Spleen (tissue), 11 donors: ENCODE measurements around the gene NHP2. TPM values are rescaled to one million over a fixed set of nuclear protein-coding genes. Genes with fewer than 3 reads are reported as not detected.

Experiments
- DNase-seq: peaks from one replicate; pipeline ENCODE4 v3.0.0-alpha.2; 2020
- H3K27ac ChIP-seq, 8 donors: fragments of 200-600 bp; sonication (generic) in 7 of 8; 1 replicate in 4 of 8; 2 replicates in 4 of 8; pipeline versions ENCODE4 v1.5.0 to v1.8.0; 2016 to 2021; ENCODE audit warnings: inconsistent platforms in 4 of 8, mild to moderate bottlenecking in 4 of 8, moderate library complexity in 1 of 8
- H3K27me3 ChIP-seq, 7 donors: fragments of 200-600 bp; sonication (generic) in 6 of 7; replicated peaks in 1 of 7; 1 replicate in 4 of 7; 2 replicates in 3 of 7; pipeline versions ENCODE4 v1.5.0 to v1.8.0; 2016 to 2021; ENCODE audit warnings: inconsistent platforms in 3 of 7, mild to moderate bottlenecking in 1 of 7
- H3K36me3 ChIP-seq, 6 donors: fragments of 200-600 bp; sonication (generic) in 5 of 6; 1 replicate in 4 of 6; 2 replicates in 2 of 6; pipeline versions ENCODE4 v1.5.0 to v1.8.0; 2016 to 2021; ENCODE audit warnings: inconsistent platforms in 2 of 6
- H3K4me1 ChIP-seq, 6 donors: fragments of 200-600 bp; sonication (generic) in 5 of 6; 1 replicate in 3 of 6; 2 replicates in 3 of 6; pipeline versions ENCODE4 v1.5.0 to v1.8.0; 2016 to 2021; ENCODE audit warnings: inconsistent platforms in 3 of 6
- H3K4me3 ChIP-seq, 8 donors: fragments of 200-600 bp; sonication (generic) in 7 of 8; 1 replicate in 4 of 8; 2 replicates in 4 of 8; pipeline versions ENCODE4 v1.5.0 to v1.8.0; 2016 to 2021; ENCODE audit warnings: inconsistent platforms in 4 of 8, mild to moderate bottlenecking in 4 of 8, moderate library complexity in 2 of 8
- H3K9me3 ChIP-seq, 8 donors: fragments of 200-600 bp; sonication (generic) in 7 of 8; 1 replicate in 4 of 8; 2 replicates in 4 of 8; pipeline versions ENCODE4 v1.5.0 to v1.8.0; 2016 to 2021; ENCODE audit warnings: inconsistent platforms in 4 of 8
- POLR2A ChIP-seq, 3 donors: fragments of 450-650 bp; IDR thresholded peaks; one replicate each; pipeline ENCODE4 v1.5.1; 2017; ENCODE audit warnings: antibody characterized with exemption in 3 of 3, mild to moderate bottlenecking in 1 of 3
- POLR2AphosphoS5 ChIP-seq, 3 donors: sonication (generic); formaldehyde crosslinking; IDR thresholded peaks; one replicate each; pipeline ENCODE4 v1.5.1; 2017; ENCODE audit warnings: antibody characterized with exemption in 3 of 3
- WGBS, 5 donors: extraction: QIAGEN DNeasy Blood & Tissue Kit in 3 of 5; methylation state at CpG; one replicate each; pipeline versions ENCODE4 v1.1.5 to v1.1.7; 2013 to 2018; 5-methylcytosine and 5-hydroxymethylcytosine counted together
- intact Hi-C: fragments of 100-400 bp; cut with DNase I; formaldehyde crosslinking; loops from one replicate; pipeline ENCODE4 v1.15.0; 2023; ENCODE audit warnings: low total_unique reads
- polyA plus RNA-seq, 3 donors: library from polyadenylated mRNA; stranded (reverse); fragments of 200-250 nt; gene quantifications; one replicate each; pipeline ENCODE4 v1.2.1, GENCODE V29; 2013
- total RNA-seq, 7 donors: library from RNA; depleted of rRNA in 3 of 7; stranded (reverse); fragments of >200 nt in 3 of 7; fragmentation: NEBNext Ultra II Directional in 4 of 7; extraction: Animal tissue kit (Norgen Biotek cat#: 25700) in 4 of 7; gene quantifications; one replicate each; pipeline versions ENCODE4 v1.1.0 to v1.2.1, GENCODE V29; 2016 to 2021
- TF ChIP-seq, protein P1 (sequence below), 11 experiments: fragments of 200-600 bp in 7 of 11; fragments of 450-650 bp in 4 of 11; sonication (generic) in 4 of 11; IDR thresholded peaks in 8 of 11; conservative IDR thresholded peaks in 3 of 11; 1 replicate in 7 of 11; 2 replicates in 4 of 11; pipeline versions ENCODE4 v1.4.0 to v1.8.0; 2016 to 2021; ENCODE audit warnings: antibody characterized with exemption in 11 of 11, inconsistent platforms in 4 of 11, mild to moderate bottlenecking in 1 of 11
- donor health status: healthy with polysubstance abuse.
- donor health status: DM: no; HTN: no; CAD: no; lungs with moderate emphysema.
- donor health status: DM: no; HTN: no; CAD: no.
- donor health status: Bipolar disorder and iron deficiency.
- donor health status: healthy.
- donor health status: DM: no; HTN: no; CAD: no.
- donor health status: DM: yes; HTN: yes; CAD: no.

The NHP2 gene
- total and polyA plus RNA-seq, 10 donors, result 53.7 to 162 (median 98.2) TPM

DNA sequence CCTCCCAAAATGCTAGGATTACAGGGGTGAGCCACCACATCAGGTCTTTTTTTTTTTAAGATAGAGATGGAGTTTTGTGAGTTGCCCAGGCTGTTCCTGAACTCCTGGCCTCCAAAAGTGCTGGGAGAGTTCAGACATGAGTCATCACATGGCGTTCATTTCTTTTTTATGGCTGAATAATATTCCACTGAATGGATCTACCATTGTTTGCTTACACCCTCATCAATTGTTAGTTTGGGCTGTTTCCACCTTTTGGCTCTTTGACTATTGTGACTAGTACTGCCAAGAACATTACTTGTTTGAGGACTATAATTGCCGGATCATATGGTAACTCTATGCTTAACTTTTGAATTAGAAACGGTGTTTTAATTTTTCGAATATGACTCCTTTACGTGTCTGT is 41.1 kb downstream of the NHP2 start:
- H3K4me1 ChIP-seq, result peaks cover 33 to 68% (median 60%) of the 10 kb centered on the region in 6 donors
- peaks cover 0 to 4% (median 0%) of the 10 kb centered on the region in 8 donors for H3K9me3 ChIP-seq
- peak overlapping the region in 1 of 8 donors; percentile 85 for H3K27ac ChIP-seq
- H3K27me3 ChIP-seq, result peaks cover 0 to 58% (median 26%) of the 10 kb centered on the region in 7 donors
- no peak for DNase-seq
- 71 to 88% (median 79%) methylated on average over 5 of the region's 5 CpGs for WGBS, 5 donors
- TF ChIP-seq, protein P1, sequence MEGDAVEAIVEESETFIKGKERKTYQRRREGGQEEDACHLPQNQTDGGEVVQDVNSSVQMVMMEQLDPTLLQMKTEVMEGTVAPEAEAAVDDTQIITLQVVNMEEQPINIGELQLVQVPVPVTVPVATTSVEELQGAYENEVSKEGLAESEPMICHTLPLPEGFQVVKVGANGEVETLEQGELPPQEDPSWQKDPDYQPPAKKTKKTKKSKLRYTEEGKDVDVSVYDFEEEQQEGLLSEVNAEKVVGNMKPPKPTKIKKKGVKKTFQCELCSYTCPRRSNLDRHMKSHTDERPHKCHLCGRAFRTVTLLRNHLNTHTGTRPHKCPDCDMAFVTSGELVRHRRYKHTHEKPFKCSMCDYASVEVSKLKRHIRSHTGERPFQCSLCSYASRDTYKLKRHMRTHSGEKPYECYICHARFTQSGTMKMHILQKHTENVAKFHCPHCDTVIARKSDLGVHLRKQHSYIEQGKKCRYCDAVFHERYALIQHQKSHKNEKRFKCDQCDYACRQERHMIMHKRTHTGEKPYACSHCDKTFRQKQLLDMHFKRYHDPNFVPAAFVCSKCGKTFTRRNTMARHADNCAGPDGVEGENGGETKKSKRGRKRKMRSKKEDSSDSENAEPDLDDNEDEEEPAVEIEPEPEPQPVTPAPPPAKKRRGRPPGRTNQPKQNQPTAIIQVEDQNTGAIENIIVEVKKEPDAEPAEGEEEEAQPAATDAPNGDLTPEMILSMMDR (IDR thresholded peaks at IDR 0.05 in 8 of 11, conservative IDR thresholded peaks at IDR 0.05 in 3 of 11), result no peak
- TF ChIP-seq POLR2A (IDR thresholded peaks at IDR 0.05) (no peak), POLR2AphosphoS5 (IDR thresholded peaks at IDR 0.05) (no peak)
- intact Hi-C loops, result no loop called here
- H3K4me3 ChIP-seq, result peak overlapping the region in 2 of 8 donors; percentile 66 to 85
- no peaks in the 10 kb centered on the region for H3K36me3 ChIP-seq

DNA sequence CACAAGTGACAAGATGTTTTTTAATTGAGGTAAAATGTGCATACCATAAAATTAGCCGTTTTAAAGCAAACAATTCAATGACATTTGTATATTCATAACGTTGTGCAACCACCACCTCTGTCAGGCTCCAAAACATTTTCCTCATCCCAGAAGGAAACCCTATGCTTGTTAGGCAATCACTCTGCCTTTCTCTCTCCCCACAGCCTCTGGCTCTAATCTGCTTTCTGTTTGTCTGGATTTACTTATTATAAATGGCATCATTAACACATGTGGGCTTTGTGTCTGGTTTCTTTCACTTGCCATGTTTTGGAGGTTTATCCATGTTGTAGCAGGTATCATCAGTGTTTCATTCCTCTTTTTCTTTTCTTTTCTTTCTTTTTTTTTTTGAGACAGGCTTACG is 41.8 kb downstream of the NHP2 start:
- Histone ChIP-seq H3K27me3 (peaks cover 0 to 58% (median 23%) of the 10 kb centered on the region in 7 donors), H3K36me3 (no peaks in the 10 kb centered on the region), H3K27ac (no peak overlapping the region), H3K4me3 (no peak overlapping the region), H3K9me3 (peaks cover 0 to 4% (median 0%) of the 10 kb centered on the region in 8 donors), H3K4me1 (peaks cover 26 to 62% (median 53%) of the 10 kb centered on the region in 6 donors)
- no peak for DNase-seq
- intact Hi-C loops, result no loop called here
- WGBS, 5 donors, result 45 to 67% (median 64%) methylated on average over 3 of the region's 3 CpGs
- TF ChIP-seq, protein P1 (IDR thresholded peaks at IDR 0.05 in 8 of 11, conservative IDR thresholded peaks at IDR 0.05 in 3 of 11), result no peak
- TF ChIP-seq POLR2AphosphoS5 (IDR thresholded peaks at IDR 0.05) (no peak), POLR2A (IDR thresholded peaks at IDR 0.05) (no peak)

DNA sequence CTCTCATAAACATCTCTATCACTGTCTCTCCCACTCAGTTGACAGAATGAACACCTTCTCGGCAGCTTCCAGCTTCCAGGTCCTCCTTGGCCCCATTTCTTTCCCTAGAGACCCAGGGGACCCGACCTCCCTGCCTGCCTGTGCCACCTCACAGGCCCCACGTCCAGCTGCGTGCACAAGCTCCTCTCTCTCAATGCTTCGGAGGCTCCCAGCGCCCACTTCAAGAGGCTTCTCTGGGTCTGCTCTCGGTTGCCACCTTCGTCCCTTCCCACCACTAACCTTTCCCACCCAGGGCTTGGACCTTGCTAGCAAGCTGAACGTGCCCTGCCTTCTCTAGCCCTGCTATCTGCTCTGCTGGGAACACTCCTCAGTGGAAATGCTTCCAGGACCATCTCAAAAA is 43.2 kb downstream of the NHP2 start:
- Histone ChIP-seq H3K4me1 (peaks cover 17 to 48% (median 39%) of the 10 kb centered on the region in 6 donors), H3K4me3 (no peak overlapping the region), H3K9me3 (peaks cover 0 to 4% (median 0%) of the 10 kb centered on the region in 8 donors), H3K27me3 (peaks cover 0 to 48% (median 23%) of the 10 kb centered on the region in 7 donors), H3K36me3 (no peaks in the 10 kb centered on the region), H3K27ac (no peak overlapping the region)
- no peak for DNase-seq
- intact Hi-C loops, result no loop called here
- no peak for TF ChIP-seq POLR2AphosphoS5 (IDR thresholded peaks at IDR 0.05)
- no peak for TF ChIP-seq POLR2A (IDR thresholded peaks at IDR 0.05)
- TF ChIP-seq, protein P1 (IDR thresholded peaks at IDR 0.05 in 8 of 11, conservative IDR thresholded peaks at IDR 0.05 in 3 of 11), result no peak
- WGBS, 5 donors, result 85 to 96% (median 90%) methylated on average over 8 to 9 of the region's 9 CpGs

DNA sequence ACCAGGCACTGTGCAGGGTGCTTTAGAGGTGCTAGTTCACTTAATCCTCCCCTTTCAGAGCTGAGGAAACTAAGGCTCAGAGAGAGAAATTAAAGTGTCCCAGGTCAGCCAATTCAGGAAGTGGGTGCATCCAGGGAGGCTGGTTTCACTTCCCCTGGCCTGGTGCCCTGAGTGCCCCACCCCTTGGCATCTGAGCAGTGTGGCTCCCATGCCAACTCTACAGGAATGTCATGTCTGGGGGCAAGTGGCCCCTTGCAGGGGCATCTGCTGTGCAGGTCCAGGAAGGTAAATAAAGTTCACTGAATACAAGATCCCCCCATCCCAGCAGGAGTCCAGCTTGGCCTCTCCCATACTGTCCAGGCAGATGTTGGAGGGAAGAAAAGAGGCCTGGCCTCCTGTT is 44.7 kb downstream of the NHP2 start:
- no peak for TF ChIP-seq POLR2A (IDR thresholded peaks at IDR 0.05)
- TF ChIP-seq, protein P1 (IDR thresholded peaks at IDR 0.05 in 8 of 11, conservative IDR thresholded peaks at IDR 0.05 in 3 of 11), result no peak
- TF ChIP-seq POLR2AphosphoS5 (IDR thresholded peaks at IDR 0.05), result no peak
- no peak overlapping the region for H3K4me3 ChIP-seq
- peaks cover 0 to 4% (median 0%) of the 10 kb centered on the region in 8 donors for H3K9me3 ChIP-seq
- peaks cover 3 to 32% (median 24%) of the 10 kb centered on the region in 6 donors for H3K4me1 ChIP-seq
- intact Hi-C loops, result no loop called here
- DNase-seq, result no peak
- no peak overlapping the region for H3K27ac ChIP-seq
- H3K36me3 ChIP-seq, result no peaks in the 10 kb centered on the region
- H3K27me3 ChIP-seq, result peaks cover 0 to 33% (median 10%) of the 10 kb centered on the region in 7 donors
